Liver (tissue), 3 donors: ENCODE data around the gene ACTN1.
A peak's percentile ranks its signal among the peaks of the same experiment; 100 is the strongest.

ENCODE experiments used
- EGR1 ChIP-seq, 2 donors: IDR thresholded peaks; 2 replicates each; pipeline ENCODE4 v1.6.1; 2016 to 2018; ENCODE audit warnings: antibody characterized with exemption in 2 of 2, low read depth in 2 of 2
- FOXA1 ChIP-seq: IDR thresholded peaks from 2 replicates; pipeline ENCODE4 v1.6.1; 2016; ENCODE audit warnings: antibody characterized with exemption
- GABPA ChIP-seq, 2 donors: IDR thresholded peaks in 1 of 2; conservative IDR thresholded peaks in 1 of 2; 2 replicates each; pipeline ENCODE4 v1.6.1; 2016; ENCODE audit warnings: antibody characterized with exemption in 2 of 2, mild to moderate bottlenecking in 1 of 2, moderate library complexity in 1 of 2
- RAD21 ChIP-seq, 2 donors: IDR thresholded peaks; 2 replicates each; pipeline ENCODE4 v1.6.1; 2016; ENCODE audit warnings: antibody characterized with exemption in 2 of 2, mild to moderate bottlenecking in 2 of 2
- SP1 ChIP-seq: IDR thresholded peaks from 2 replicates; pipeline ENCODE4 v1.6.1; 2018; ENCODE audit warnings: antibody characterized with exemption, mild to moderate bottlenecking
- TAF1 ChIP-seq: conservative IDR thresholded peaks from 2 replicates; pipeline ENCODE4 v1.6.1; 2016; ENCODE audit warnings: antibody characterized with exemption, mild to moderate bottlenecking
- YY1 ChIP-seq: IDR thresholded peaks from 2 replicates; pipeline ENCODE4 v1.6.1; 2016; ENCODE audit warnings: antibody characterized with exemption, mild to moderate bottlenecking
- TF ChIP-seq, protein P1 (sequence below): IDR thresholded peaks from 2 replicates; pipeline ENCODE4 v1.6.1; 2016; ENCODE audit warnings: antibody characterized with exemption, mild to moderate bottlenecking
- TF ChIP-seq, protein P2 (sequence below): fragments of 150-350 bp; IDR thresholded peaks from 2 replicates; pipeline ENCODE4 v1.5.1; 2017; ENCODE audit warnings: improper control_type of control experiment, low read depth, low read length; ENCODE audit not compliant: missing input control
- TF ChIP-seq, protein P3 (sequence below): IDR thresholded peaks from 2 replicates; pipeline ENCODE4 v1.6.1; 2016; ENCODE audit warnings: antibody characterized with exemption
- TF ChIP-seq, protein P4 (sequence below): IDR thresholded peaks from 2 replicates; pipeline ENCODE4 v1.6.1; 2016; ENCODE audit warnings: antibody characterized with exemption
- donor health status: healthy.
- donor health status: healthy.

DNA sequence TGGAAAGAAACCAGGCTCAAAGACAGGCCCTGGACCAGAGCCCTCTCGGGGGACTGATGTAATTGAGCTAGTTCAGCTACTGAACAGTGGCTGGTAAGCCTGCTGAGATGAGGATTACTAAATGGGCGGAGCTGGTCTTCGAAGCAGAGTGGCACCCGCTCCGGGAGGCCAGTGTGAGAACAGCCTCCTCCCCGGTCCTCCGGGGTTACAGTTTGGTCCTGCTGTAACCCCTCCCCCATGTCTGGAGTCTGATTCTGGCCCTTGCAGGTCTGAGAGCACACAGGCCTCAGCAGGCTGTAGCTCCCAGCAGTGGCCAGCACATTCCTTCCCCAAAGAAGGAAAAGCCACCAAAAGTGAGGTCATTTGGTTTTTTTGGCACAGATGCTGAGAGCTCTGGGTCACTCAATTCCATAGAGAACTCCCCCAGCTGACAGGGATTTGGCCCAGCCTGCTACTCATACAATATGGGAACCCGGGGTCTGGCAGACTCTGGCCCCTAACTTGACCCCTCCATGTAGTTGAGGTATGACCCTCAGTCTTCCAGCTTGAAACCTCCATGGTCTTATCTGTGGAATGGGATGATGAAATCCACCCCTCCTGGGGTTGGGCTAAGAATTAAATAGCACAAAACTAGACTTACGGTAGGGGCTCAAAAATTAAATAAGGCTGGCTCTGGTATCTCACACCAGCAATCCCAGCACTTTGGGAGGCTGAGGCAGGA, 39.0 kb downstream of the ACTN1 start:
- TF ChIP-seq RAD21 (IDR thresholded peaks at IDR 0.05) (peak; percentile 27 to 61), FOXA1 (peak; percentile 14), TAF1 (peak; percentile 68), EGR1 (IDR thresholded peaks at IDR 0.05; ENCODE audit: low read depth in 2 of 2) (no peak), GABPA (IDR thresholded peaks at IDR 0.05 in 1 of 2, conservative IDR thresholded peaks at IDR 0.05 in 1 of 2) (no peak), YY1 (no peak), SP1 (peak; percentile 79)
- TF ChIP-seq, protein P1, sequence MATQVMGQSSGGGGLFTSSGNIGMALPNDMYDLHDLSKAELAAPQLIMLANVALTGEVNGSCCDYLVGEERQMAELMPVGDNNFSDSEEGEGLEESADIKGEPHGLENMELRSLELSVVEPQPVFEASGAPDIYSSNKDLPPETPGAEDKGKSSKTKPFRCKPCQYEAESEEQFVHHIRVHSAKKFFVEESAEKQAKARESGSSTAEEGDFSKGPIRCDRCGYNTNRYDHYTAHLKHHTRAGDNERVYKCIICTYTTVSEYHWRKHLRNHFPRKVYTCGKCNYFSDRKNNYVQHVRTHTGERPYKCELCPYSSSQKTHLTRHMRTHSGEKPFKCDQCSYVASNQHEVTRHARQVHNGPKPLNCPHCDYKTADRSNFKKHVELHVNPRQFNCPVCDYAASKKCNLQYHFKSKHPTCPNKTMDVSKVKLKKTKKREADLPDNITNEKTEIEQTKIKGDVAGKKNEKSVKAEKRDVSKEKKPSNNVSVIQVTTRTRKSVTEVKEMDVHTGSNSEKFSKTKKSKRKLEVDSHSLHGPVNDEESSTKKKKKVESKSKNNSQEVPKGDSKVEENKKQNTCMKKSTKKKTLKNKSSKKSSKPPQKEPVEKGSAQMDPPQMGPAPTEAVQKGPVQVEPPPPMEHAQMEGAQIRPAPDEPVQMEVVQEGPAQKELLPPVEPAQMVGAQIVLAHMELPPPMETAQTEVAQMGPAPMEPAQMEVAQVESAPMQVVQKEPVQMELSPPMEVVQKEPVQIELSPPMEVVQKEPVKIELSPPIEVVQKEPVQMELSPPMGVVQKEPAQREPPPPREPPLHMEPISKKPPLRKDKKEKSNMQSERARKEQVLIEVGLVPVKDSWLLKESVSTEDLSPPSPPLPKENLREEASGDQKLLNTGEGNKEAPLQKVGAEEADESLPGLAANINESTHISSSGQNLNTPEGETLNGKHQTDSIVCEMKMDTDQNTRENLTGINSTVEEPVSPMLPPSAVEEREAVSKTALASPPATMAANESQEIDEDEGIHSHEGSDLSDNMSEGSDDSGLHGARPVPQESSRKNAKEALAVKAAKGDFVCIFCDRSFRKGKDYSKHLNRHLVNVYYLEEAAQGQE: peak; percentile 47
- TF ChIP-seq, protein P2, sequence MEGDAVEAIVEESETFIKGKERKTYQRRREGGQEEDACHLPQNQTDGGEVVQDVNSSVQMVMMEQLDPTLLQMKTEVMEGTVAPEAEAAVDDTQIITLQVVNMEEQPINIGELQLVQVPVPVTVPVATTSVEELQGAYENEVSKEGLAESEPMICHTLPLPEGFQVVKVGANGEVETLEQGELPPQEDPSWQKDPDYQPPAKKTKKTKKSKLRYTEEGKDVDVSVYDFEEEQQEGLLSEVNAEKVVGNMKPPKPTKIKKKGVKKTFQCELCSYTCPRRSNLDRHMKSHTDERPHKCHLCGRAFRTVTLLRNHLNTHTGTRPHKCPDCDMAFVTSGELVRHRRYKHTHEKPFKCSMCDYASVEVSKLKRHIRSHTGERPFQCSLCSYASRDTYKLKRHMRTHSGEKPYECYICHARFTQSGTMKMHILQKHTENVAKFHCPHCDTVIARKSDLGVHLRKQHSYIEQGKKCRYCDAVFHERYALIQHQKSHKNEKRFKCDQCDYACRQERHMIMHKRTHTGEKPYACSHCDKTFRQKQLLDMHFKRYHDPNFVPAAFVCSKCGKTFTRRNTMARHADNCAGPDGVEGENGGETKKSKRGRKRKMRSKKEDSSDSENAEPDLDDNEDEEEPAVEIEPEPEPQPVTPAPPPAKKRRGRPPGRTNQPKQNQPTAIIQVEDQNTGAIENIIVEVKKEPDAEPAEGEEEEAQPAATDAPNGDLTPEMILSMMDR: no peak
- TF ChIP-seq, protein P3, sequence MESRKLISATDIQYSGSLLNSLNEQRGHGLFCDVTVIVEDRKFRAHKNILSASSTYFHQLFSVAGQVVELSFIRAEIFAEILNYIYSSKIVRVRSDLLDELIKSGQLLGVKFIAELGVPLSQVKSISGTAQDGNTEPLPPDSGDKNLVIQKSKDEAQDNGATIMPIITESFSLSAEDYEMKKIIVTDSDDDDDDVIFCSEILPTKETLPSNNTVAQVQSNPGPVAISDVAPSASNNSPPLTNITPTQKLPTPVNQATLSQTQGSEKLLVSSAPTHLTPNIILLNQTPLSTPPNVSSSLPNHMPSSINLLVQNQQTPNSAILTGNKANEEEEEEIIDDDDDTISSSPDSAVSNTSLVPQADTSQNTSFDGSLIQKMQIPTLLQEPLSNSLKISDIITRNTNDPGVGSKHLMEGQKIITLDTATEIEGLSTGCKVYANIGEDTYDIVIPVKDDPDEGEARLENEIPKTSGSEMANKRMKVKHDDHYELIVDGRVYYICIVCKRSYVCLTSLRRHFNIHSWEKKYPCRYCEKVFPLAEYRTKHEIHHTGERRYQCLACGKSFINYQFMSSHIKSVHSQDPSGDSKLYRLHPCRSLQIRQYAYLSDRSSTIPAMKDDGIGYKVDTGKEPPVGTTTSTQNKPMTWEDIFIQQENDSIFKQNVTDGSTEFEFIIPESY: peak; percentile 23
- TF ChIP-seq, protein P4, sequence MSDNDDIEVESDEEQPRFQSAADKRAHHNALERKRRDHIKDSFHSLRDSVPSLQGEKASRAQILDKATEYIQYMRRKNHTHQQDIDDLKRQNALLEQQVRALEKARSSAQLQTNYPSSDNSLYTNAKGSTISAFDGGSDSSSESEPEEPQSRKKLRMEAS: no peak
